Measurements from ENCODE around the gene SLC6A18.

DNA sequence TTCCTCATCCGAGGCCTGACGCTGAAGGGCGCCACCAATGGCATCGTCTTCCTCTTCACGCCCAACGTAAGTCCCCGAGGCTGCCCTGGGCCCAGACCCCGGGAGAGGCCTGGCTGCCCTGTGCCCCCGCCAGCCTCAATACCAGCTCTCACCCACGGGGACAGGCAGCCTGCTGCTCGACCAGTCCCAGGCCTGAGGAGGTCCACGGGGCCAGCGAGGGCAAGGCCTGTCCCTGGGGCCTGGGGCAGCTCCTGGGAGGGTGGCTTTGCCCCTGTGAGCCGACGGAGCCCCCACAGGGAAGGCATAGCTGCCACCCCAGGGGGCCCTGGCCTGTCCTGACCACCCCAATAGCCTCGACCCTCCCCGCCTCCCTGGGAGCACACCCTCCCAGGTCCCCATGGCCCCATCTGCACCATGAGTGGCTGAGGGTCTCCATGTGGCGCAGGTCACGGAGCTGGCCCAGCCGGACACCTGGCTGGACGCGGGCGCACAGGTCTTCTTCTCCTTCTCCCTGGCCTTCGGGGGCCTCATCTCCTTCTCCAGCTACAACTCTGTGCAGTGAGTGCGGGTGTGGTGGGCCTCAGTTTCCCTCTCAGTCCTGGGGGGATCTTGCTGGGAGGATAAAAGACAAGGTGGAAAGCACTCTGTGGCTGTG lies 11.5 kb upstream of the SLC6A18 start:
- TF ChIP-seq, protein P1, sequence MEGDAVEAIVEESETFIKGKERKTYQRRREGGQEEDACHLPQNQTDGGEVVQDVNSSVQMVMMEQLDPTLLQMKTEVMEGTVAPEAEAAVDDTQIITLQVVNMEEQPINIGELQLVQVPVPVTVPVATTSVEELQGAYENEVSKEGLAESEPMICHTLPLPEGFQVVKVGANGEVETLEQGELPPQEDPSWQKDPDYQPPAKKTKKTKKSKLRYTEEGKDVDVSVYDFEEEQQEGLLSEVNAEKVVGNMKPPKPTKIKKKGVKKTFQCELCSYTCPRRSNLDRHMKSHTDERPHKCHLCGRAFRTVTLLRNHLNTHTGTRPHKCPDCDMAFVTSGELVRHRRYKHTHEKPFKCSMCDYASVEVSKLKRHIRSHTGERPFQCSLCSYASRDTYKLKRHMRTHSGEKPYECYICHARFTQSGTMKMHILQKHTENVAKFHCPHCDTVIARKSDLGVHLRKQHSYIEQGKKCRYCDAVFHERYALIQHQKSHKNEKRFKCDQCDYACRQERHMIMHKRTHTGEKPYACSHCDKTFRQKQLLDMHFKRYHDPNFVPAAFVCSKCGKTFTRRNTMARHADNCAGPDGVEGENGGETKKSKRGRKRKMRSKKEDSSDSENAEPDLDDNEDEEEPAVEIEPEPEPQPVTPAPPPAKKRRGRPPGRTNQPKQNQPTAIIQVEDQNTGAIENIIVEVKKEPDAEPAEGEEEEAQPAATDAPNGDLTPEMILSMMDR (conservative IDR thresholded peaks at IDR 0.05): no peak
- TF ChIP-seq ZFX (IDR thresholded peaks at IDR 0.05): no peak
